Uterus (tissue), 2 donors: ENCODE data around the gene CCL15.

Source experiments
- CTCF ChIP-seq, 4 experiments: fragments of 200-600 bp in 2 of 4; fragments of 450-650 bp in 2 of 4; sonication (generic) in 2 of 4; IDR thresholded peaks; one replicate each; pipeline ENCODE4 v1.5.1; 2016 to 2019; ENCODE audit warnings: antibody characterized with exemption in 4 of 4, mild to moderate bottlenecking in 2 of 4, moderate library complexity in 1 of 4
- POLR2A ChIP-seq, 2 donors: fragments of 450-650 bp; IDR thresholded peaks; one replicate each; pipeline ENCODE4 v1.6.1; 2016; ENCODE audit warnings: antibody characterized with exemption in 2 of 2, mild to moderate bottlenecking in 1 of 2, moderate library complexity in 1 of 2

- TF ChIP-seq POLR2A (IDR thresholded peaks at IDR 0.05), result no peak
- no peak for TF ChIP-seq CTCF (IDR thresholded peaks at IDR 0.05)
These were observed 18.8 kb downstream of the CCL15 start for GRCh38 chr17:35982409-35983191.
